H9 (cell line): Measurements from ENCODE around the gene SULT2B1. TPM values are rescaled to one million over a fixed set of nuclear protein-coding genes. Genes with fewer than 3 reads are reported as not detected.

Experiments
- DNase-seq: peaks from one replicate; pipeline ENCODE4 v3.0.0-alpha.2; 2017
- H2AFZ ChIP-seq: one replicate; pipeline ENCODE4 v1.6.1; 2013; ENCODE audit warnings: mild to moderate bottlenecking, low read length, control low read depth, moderate library complexity
- H2AK5ac ChIP-seq: 2 replicates; pipeline ENCODE4 v1.6.1; 2013; ENCODE audit warnings: low read length, control low read depth, mixed read lengths; ENCODE audit not compliant: insufficient read length
- H2BK120ac ChIP-seq: one replicate; pipeline ENCODE4 v1.6.1; 2013; ENCODE audit warnings: low read depth, mild to moderate bottlenecking, low read length, control low read depth, inconsistent platforms; ENCODE audit not compliant: poor library complexity, severe bottlenecking
- H2BK12ac ChIP-seq: 2 replicates; pipeline ENCODE4 v1.6.1; 2013; ENCODE audit warnings: low read length, control low read depth, mixed read lengths, low read depth; ENCODE audit not compliant: insufficient read length
- H2BK15ac ChIP-seq: 2 replicates; pipeline ENCODE4 v1.6.1; 2013; ENCODE audit warnings: low read depth, low read length, control low read depth
- H2BK20ac ChIP-seq: one replicate; pipeline ENCODE4 v1.6.1; 2013; ENCODE audit warnings: low read depth, mild to moderate bottlenecking, low read length, control low read depth, inconsistent platforms; ENCODE audit not compliant: poor library complexity, severe bottlenecking
- H2BK5ac ChIP-seq: 2 replicates; pipeline ENCODE4 v1.6.1; 2013; ENCODE audit warnings: low read length, control low read depth, mixed read lengths; ENCODE audit not compliant: insufficient read length
- H3K14ac ChIP-seq: 2 replicates; pipeline ENCODE4 v1.6.1; 2013; ENCODE audit warnings: low read length, control low read depth; ENCODE audit not compliant: insufficient read depth
- H3K18ac ChIP-seq: 2 replicates; pipeline ENCODE4 v1.6.1; 2013; ENCODE audit warnings: low read depth, mild to moderate bottlenecking, mixed read lengths, low read length, control low read depth; ENCODE audit not compliant: insufficient read length
- H3K23ac ChIP-seq: 2 replicates; pipeline ENCODE4 v1.6.1; 2013; ENCODE audit warnings: low read length, control low read depth, mixed read lengths, low read depth; ENCODE audit not compliant: insufficient read length
- H3K23me2 ChIP-seq: 2 replicates; pipeline ENCODE4 v1.6.1; 2013; ENCODE audit warnings: low read depth, mild to moderate bottlenecking, mixed read lengths, low read length, control low read depth; ENCODE audit not compliant: insufficient read length, poor library complexity, severe bottlenecking
- H3K27ac ChIP-seq: 2 replicates; pipeline ENCODE4 v1.5.1; 2013; ENCODE audit warnings: low read length, control low read depth, mixed read lengths, low read depth; ENCODE audit not compliant: insufficient read length
- H3K27me3 ChIP-seq: 2 replicates; pipeline ENCODE4 v1.6.1; 2013; ENCODE audit warnings: low read length, control low read depth, inconsistent platforms; ENCODE audit not compliant: insufficient read depth
- H3K4ac ChIP-seq: 2 replicates; pipeline ENCODE4 v1.6.1; 2013; ENCODE audit warnings: low read depth, mild to moderate bottlenecking, control low read depth, inconsistent platforms, low read length, moderate library complexity
- H3K4me1 ChIP-seq: 2 replicates; pipeline ENCODE4 v1.6.1; 2013; ENCODE audit warnings: low read length, control low read depth, inconsistent platforms; ENCODE audit not compliant: insufficient read depth
- H3K4me2 ChIP-seq: 2 replicates; pipeline ENCODE4 v1.6.1; 2013; ENCODE audit warnings: low read length, control low read depth, mixed read lengths; ENCODE audit not compliant: insufficient read length, insufficient read depth
- H3K56ac ChIP-seq: 2 replicates; pipeline ENCODE4 v1.6.1; 2013; ENCODE audit warnings: low read depth, mild to moderate bottlenecking, mixed read lengths, low read length, control low read depth; ENCODE audit not compliant: insufficient read length
- H3K79me1 ChIP-seq: 2 replicates; pipeline ENCODE4 v1.6.1; 2013; ENCODE audit warnings: low read depth, mild to moderate bottlenecking, moderate library complexity, low read length, control low read depth, inconsistent platforms; ENCODE audit not compliant: insufficient read depth, poor library complexity, severe bottlenecking
- H3K79me2 ChIP-seq: 2 replicates; pipeline ENCODE4 v1.6.1; 2013; ENCODE audit warnings: low read length, control low read depth, inconsistent platforms; ENCODE audit not compliant: insufficient read depth
- H3K9ac ChIP-seq: 2 replicates; pipeline ENCODE4 v1.6.1; 2013; ENCODE audit warnings: low read length, control low read depth, mixed read lengths; ENCODE audit not compliant: insufficient read length; ENCODE audit errors: extremely low read depth
- H3K9me3 ChIP-seq: one replicate; pipeline ENCODE4 v1.6.1; 2013; ENCODE audit warnings: low read depth, low read length, inconsistent platforms; ENCODE audit not compliant: control insufficient read depth
- H3T11ph ChIP-seq: one replicate; pipeline ENCODE4 v1.6.1; 2013; ENCODE audit warnings: mild to moderate bottlenecking, low read length, control low read depth, inconsistent platforms
- H4K20me1 ChIP-seq: one replicate; pipeline ENCODE4 v1.6.1; 2013; ENCODE audit not compliant: control insufficient read depth, insufficient read length, insufficient read depth
- H4K5ac ChIP-seq: 2 replicates; pipeline ENCODE4 v1.6.1; 2013; ENCODE audit warnings: low read depth, mild to moderate bottlenecking, mixed read lengths, low read length, control low read depth; ENCODE audit not compliant: insufficient read length
- H4K8ac ChIP-seq: replicated peaks from 2 replicates; pipeline ENCODE4 v1.6.1; 2013; ENCODE audit warnings: low read length, control low read depth, mixed read lengths, low read depth; ENCODE audit not compliant: insufficient read length
- H4K91ac ChIP-seq: 2 replicates; pipeline ENCODE4 v1.6.1; 2013; ENCODE audit warnings: low read depth, mild to moderate bottlenecking, moderate library complexity, mixed read lengths, low read length, control low read depth; ENCODE audit not compliant: insufficient read length
- H3K27ac Mint-ChIP-seq, 3 experiments: 2 replicates in 2 of 3; 3 replicates in 1 of 3; pipeline ENCODE4 v1.8.0; 2020 to 2021; ENCODE audit warnings: mixed read lengths in 3 of 3, mild to moderate bottlenecking in 1 of 3, moderate library complexity in 1 of 3
- H3K27me3 Mint-ChIP-seq: 2 replicates; pipeline ENCODE4 v1.8.0; 2021; ENCODE audit warnings: low read depth, mild to moderate bottlenecking, moderate library complexity, mixed read lengths
- H3K36me3 Mint-ChIP-seq, 3 experiments: 2 replicates in 2 of 3; 3 replicates in 1 of 3; pipeline ENCODE4 v1.8.0; 2020 to 2021; ENCODE audit warnings: low read depth in 3 of 3, mixed read lengths in 3 of 3; ENCODE audit not compliant: insufficient read depth in 1 of 3
- H3K4me1 Mint-ChIP-seq, 2 experiments: 2 replicates each; pipeline ENCODE4 v1.8.0; 2020; ENCODE audit warnings: mixed read lengths in 2 of 2
- H3K4me3 Mint-ChIP-seq, 2 experiments: 2 replicates in 1 of 2; 3 replicates in 1 of 2; pipeline ENCODE4 v1.8.0; 2020 to 2021; ENCODE audit warnings: mild to moderate bottlenecking in 2 of 2, mixed read lengths in 2 of 2, moderate library complexity in 1 of 2
- H3K9me3 Mint-ChIP-seq, 2 experiments: 2 replicates in 1 of 2; 3 replicates in 1 of 2; pipeline ENCODE4 v1.8.0; 2020; ENCODE audit warnings: mild to moderate bottlenecking in 2 of 2, mixed read lengths in 2 of 2, moderate library complexity in 1 of 2
- WGBS: extraction: QIAGEN DNeasy Blood & Tissue Kit; methylation state at CpG from one replicate; pipeline ENCODE4 v1.1.7; 2013; ENCODE audit warnings: missing lambda C conversion rate, low lambda C conversion rate, mixed read lengths; ENCODE audit not compliant: insufficient read length; ENCODE audit errors: extremely low coverage; 5-methylcytosine and 5-hydroxymethylcytosine counted together
- total RNA-seq: library from RNA; stranded (reverse); gene quantifications from 2 replicates; pipeline ENCODE4 v1.2.1, GENCODE V29; 2021
- TF ChIP-seq, protein P1 (sequence below): fragments of 200-600 bp; sonication (generic); conservative IDR thresholded peaks from 3 replicates; pipeline ENCODE4 v1.8.0; 2021; ENCODE audit warnings: antibody characterized with exemption, mild to moderate bottlenecking

The SULT2B1 gene
- total RNA-seq, 1 experiment from 2014 or later: 1.7 TPM

DNA sequence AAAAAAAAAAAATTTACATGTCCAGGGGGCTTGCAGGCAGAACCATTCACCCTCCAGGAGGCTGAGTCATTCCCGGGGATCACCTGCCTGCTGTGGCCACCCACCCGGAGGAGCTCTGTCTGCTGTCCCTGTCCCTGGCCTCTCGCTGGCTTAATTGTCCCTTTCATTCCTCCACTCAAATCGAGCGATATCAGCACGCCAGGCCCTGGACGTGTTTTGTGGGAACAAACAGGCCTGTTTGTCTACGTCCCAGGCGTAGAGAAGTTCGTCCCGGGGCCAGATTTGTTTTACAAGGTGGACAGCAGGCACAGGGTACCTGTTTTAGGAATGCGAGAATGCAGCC, 21.2 kb downstream of the SULT2B1 start:
- no CpG with 5 or more reads among the region's 12 CpGs for WGBS
- TF ChIP-seq, protein P1, sequence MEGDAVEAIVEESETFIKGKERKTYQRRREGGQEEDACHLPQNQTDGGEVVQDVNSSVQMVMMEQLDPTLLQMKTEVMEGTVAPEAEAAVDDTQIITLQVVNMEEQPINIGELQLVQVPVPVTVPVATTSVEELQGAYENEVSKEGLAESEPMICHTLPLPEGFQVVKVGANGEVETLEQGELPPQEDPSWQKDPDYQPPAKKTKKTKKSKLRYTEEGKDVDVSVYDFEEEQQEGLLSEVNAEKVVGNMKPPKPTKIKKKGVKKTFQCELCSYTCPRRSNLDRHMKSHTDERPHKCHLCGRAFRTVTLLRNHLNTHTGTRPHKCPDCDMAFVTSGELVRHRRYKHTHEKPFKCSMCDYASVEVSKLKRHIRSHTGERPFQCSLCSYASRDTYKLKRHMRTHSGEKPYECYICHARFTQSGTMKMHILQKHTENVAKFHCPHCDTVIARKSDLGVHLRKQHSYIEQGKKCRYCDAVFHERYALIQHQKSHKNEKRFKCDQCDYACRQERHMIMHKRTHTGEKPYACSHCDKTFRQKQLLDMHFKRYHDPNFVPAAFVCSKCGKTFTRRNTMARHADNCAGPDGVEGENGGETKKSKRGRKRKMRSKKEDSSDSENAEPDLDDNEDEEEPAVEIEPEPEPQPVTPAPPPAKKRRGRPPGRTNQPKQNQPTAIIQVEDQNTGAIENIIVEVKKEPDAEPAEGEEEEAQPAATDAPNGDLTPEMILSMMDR: no peak
- Histone ChIP-seq H3K79me2 (no peaks in the 10 kb centered on the region), H3K23ac (no peak overlapping the region), H3K4me1 (peaks cover 3% of the 10 kb centered on the region; the same call in 1 of the 2 replicates), H3K9ac (no peak overlapping the region), H3K9me3 (no peaks in the 10 kb centered on the region), H2AK5ac (no peak overlapping the region), H2BK120ac (no peak overlapping the region), H2BK15ac (no peak overlapping the region), H3T11ph (no peak overlapping the region), H4K20me1 (no peaks in the 10 kb centered on the region), H4K5ac (no peak overlapping the region), H3K23me2 (peaks cover 3% of the 10 kb centered on the region), H3K18ac (peak overlapping the region; percentile 66), H3K56ac (no peak overlapping the region), H3K27me3 (no peaks in the 10 kb centered on the region), H2BK12ac (no peak overlapping the region), H3K79me1 (no peaks in the 10 kb centered on the region), H2AFZ (no peak overlapping the region), H4K8ac (no peak overlapping the region), H3K27ac (no peak overlapping the region), H3K4ac (no peak overlapping the region), H3K4me2 (no peak overlapping the region), H3K14ac (peak overlapping the region; percentile 63; the same call in 1 of the 2 replicates), H4K91ac (no peak overlapping the region), H2BK5ac (no peak overlapping the region), H2BK20ac (no peak overlapping the region)
- no peak for DNase-seq
- Mint-ChIP-seq H3K27me3 (peaks cover 8% of the 10 kb centered on the region), H3K36me3 (no peaks in the 10 kb centered on the region), H3K9me3 (no peaks in the 10 kb centered on the region), H3K27ac (peak overlapping the region; percentile 15 to 89 (median 23); a peak in 2 of 7 replicates), H3K4me1 (peaks cover 26 to 29% of the 10 kb centered on the region in 2 experiments), H3K4me3 (no peak overlapping the region)
